Erythroblast (primary cell): ENCODE data around the gene RERE.

Source experiments
- GATA1 ChIP-seq: IDR thresholded peaks from 2 replicates; pipeline ENCODE4 v1.6.1; 2011; ENCODE audit warnings: low read depth, mild to moderate bottlenecking, control low read depth, low read length, moderate library complexity
- POLR2A ChIP-seq: IDR thresholded peaks from 2 replicates; pipeline ENCODE4 v1.6.1; 2011; ENCODE audit warnings: mild to moderate bottlenecking, low read length

DNA sequence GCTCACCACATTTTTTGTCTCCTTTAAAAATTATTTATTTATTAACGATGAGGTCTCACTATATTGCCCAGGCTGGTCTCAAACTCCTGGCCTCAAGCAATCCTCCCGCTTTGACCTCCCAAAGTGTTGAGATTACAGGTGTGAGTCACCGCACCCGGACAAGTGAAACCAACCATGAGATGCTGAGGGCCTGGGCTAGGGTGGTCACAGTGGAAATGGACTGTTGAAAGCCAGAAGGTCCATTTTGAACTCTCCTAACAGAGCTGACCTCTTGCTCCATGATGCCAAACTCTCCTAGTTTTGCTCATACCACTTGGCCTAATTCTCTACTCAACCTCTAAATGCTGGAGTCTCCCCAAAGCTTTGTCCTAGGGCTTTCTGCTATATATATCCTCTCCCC lies 390.4 kb downstream of the RERE start:
- TF ChIP-seq POLR2A: no peak
- TF ChIP-seq GATA1: no peak
